Measurements from ENCODE around the gene LIME1.

The LIME1 gene, protein sequence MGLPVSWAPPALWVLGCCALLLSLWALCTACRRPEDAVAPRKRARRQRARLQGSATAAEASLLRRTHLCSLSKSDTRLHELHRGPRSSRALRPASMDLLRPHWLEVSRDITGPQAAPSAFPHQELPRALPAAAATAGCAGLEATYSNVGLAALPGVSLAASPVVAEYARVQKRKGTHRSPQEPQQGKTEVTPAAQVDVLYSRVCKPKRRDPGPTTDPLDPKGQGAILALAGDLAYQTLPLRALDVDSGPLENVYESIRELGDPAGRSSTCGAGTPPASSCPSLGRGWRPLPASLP

DNA sequence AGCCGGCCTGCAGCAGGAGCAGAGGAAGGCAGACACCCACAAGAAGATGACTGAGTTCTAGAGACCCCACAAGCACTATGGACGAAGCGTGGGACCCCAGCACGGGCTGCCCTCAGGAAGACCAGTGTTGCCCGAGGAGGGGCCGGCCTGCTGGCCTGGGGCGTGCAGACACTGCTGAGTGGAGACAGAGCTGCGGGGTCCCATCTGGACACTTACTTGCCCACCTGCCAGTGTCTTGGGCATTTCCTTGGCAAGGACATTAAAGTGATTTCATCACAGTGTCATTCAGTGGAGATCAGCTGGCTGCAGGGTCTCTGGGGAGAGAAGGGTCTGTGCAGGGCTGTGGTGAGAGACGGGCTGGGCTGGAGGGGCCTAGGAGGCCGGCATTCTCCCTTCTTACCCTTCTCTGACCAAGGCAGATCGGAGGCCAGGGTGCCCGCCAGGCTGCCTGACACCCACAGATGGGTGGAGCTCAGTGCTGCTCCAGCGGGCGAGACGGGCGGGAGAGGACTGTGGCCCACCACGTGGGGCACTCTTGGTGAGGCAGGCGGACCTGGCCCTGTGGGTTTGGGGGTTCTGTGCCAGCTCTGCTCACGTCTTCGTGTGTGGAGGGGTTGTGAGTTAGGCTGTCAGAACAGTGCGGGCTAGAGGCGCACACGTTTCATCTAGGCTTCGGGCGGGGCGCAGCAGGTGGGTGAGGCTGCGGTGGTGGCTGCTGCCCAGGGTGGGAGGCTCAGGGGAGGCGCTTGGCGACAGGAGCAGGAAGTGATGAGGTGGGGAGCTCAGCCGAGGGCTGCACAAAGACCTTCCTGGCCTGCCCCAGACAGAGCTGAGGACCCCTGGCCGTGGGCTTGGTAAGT, at the start of gene LIME1:
Gene LIME1, plus strand, starts transcription at position 806 of the 860 bp plus-strand sequence. CDS start 886 bp downstream, outside the sequence.
- DNase-seq (ENCODE audit: low read depth, low spot score) = no peak

DNA sequence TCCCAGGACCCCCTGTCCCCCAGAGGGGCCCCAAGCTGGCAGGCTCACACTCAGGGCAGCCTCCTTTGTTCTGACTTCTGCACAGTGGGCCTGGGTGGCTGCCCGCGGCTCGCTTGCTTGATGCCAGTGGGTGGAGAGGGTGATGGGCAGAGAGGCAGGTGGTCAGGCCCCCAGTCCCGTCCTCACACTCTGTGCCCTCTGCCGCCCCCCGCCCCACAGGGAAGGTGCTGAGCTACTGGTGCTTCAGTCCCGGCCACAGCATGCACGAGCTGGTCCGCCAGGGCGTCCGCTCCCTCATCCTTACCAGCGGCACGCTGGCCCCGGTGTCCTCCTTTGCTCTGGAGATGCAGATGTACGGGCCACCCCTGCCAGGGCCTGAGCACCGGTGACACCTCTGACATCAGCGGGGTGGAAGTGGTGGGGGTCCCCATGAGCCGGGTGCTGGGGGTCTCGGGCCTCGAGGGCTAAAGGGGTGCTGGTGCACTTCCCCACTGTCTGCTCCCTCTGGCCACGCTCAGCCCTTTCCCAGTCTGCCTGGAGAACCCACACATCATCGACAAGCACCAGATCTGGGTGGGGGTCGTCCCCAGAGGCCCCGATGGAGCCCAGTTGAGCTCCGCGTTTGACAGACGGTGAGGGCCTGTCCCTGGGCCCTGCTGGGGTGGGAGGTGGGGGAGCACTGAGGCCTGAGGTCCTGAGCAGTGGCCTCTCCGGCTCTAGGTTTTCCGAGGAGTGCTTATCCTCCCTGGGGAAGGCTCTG, 48.9 kb upstream of the LIME1 start:
- no peak for DNase-seq (ENCODE audit: low read depth, low spot score)

DNA sequence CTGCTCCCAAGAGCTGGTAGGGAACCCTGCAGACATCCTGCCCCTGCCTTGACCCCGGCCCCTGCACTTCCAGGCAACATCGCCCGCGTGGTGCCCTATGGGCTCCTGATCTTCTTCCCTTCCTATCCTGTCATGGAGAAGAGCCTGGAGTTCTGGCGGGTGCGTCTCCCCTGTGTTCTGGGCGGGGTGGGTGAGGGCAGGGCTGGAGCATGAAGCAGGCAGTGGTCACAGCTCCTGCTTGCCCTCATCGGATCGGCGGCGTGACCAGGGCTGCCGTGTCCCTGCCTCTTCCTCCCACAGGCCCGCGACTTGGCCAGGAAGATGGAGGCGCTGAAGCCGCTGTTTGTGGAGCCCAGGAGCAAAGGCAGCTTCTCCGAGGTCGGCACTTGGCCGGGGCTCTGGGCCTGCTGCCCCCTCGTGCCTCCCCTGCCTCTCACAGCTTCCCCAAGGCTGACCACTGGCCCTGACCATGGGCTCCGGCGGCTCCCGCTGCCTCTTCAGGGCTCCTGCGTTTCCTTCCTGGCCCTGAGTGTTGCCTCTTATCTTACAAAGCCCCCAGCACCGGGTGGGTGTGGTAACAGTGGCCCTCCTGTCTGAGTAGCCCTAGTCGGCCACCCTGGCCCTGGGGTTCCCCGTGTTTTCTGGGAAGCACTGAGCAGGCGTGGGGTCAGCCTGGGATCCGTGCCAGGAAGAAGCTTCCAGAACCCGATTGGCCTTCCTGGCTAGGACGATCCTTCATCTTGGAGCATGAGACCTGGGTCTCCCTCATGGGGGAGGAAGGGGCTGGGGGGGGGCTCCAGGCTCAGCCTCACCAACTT, 48.0 kb upstream of the LIME1 start:
- no peak for DNase-seq (ENCODE audit: low read depth, low spot score)

DNA sequence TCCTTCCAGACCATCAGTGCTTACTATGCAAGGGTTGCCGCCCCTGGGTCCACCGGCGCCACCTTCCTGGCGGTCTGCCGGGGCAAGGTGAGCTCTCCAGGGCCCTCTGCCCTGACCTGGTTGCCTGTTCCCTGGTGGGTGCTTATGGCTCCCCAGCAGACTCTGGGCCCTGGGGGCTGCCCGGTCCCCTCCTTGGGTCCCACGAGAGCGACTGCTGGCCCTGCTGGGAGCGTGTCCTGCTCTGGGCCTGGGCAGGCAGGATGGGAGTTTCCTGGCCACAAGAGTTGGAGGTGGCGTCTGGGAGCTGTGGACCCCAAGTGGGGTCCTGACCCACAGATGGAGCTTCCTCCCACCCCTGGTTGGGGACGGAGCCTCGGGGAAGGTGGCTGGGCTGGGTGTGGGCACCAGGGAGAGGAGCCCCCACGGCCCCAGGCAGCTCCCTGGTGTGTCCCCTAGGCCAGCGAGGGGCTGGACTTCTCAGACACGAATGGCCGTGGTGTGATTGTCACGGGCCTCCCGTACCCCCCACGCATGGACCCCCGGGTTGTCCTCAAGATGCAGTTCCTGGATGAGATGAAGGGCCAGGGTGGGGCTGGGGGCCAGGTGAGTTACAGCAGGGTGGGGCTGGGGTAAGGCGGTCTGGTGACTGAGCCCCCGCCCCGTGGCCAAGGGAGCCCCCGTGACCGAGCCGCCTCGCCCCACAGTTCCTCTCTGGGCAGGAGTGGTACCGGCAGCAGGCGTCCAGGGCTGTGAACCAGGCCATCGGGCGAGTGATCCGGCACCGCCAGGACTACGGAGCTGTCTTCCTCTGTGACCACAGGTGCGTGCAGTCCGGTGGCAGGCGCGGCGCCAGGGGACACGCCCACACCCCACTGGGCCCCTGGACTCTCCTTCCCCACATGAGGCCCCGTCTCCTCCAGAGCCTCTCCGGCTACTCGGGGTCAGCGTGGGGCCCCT, 47.1 kb upstream of the LIME1 start:
- DNase-seq (ENCODE audit: low read depth, low spot score) = no peak

DNA sequence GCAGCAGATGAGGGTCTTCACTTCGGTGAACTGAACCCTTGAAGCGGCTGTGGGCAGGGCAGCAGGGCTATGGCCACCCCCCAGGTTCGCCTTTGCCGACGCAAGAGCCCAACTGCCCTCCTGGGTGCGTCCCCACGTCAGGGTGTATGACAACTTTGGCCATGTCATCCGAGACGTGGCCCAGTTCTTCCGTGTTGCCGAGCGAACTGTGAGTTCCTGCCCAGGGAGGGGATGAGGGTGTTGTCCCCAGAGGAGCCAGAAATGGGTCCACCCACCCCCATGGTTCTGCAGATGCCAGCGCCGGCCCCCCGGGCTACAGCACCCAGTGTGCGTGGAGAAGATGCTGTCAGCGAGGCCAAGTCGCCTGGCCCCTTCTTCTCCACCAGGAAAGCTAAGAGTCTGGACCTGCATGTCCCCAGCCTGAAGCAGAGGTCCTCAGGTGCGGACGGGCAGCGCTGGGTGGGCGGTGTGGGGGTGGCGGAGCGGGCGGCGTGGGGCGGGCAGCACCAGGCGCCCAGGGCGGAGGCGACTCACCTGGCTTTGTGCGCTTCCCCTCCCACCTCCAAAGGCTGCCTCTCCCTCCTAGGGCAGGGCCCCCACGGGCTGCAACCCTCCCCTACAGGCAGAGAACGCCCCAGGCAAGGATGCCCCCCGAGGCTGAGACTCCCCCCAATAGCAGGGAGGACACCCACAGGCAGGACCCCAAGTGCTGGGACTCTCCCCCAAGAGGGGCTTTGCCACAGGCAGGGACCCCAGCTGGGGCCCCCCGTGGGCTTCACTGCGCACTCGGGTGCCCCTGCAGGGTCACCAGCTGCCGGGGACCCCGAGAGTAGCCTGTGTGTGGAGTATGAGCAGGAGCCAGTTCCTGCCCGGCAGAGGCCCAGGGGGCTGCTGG, 46.2 kb upstream of the LIME1 start:
- DNase-seq (ENCODE audit: low read depth, low spot score) = no peak

DNA sequence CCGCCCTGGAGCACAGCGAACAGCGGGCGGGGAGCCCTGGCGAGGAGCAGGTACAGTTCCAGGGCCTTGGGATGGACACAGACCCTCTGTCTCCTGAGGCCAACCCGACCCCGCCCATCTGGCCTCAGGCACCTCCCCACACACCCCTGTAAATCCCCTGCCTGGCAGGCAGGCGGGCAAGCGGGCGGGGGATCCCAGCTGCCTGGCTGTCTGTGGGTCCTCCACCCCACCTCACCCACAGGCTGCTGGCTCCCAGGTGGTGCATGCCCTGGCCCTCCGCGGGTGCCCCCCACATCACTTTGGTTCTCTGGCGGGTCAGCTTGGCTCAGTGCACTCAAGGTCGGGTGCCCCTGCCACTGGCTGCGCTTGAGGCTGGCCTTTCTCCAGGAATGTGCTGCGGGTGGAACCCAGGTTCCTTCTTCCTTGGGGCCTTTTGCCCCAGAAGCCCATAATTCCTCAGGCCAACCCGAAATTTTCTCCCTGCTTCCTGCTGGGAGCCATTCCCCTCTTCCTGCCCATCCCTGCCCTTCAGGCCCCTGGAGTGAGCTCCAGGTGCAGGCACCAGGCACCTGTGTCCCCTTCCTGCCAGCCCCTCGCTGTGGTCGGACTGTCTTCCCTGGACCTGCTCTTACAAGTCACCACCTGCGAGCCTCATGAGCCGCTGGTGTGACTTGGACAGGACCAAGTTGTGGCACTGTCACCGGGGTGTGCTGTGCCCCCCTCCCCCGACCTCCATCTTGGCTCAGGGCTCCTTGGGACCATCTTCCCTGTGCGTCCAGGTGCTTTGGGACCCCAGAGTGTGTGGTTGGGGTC, 45.4 kb upstream of the LIME1 start:
- no peak for DNase-seq (ENCODE audit: low read depth, low spot score)

DNA sequence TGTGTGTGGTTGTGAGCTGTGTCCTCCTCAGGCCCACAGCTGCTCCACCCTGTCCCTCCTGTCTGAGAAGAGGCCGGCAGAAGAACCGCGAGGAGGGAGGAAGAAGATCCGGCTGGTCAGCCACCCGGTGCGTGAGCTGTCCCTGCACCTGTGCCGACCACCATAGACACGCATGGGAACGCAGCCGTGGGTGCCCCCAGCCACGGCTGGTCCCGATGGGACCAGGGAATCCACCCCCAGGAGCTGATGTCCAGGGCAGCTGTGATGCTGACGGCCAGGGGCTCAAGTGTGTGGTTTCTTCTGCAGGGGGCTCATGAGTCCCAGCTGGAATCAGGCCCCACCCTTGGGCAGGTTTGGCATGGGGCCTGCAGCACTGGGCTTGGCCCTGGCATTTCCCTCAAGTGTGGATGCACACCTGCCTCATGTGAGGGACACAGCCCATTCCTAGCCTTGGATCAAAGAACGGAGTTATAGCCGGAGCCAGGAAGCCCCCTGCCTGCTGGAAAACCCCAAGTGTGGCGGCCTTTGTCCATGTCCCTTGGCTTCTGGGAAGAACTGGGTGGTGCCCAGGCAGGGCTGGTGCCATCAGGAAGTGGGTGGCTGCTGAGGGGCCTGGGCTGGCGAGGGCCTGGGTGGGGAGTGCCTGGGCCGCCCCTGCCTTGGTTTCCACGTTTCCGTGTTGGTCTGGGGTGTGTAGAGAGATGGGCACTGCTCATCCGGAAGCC, 44.6 kb upstream of the LIME1 start:
- DNase-seq (ENCODE audit: low read depth, low spot score) = no peak

DNA sequence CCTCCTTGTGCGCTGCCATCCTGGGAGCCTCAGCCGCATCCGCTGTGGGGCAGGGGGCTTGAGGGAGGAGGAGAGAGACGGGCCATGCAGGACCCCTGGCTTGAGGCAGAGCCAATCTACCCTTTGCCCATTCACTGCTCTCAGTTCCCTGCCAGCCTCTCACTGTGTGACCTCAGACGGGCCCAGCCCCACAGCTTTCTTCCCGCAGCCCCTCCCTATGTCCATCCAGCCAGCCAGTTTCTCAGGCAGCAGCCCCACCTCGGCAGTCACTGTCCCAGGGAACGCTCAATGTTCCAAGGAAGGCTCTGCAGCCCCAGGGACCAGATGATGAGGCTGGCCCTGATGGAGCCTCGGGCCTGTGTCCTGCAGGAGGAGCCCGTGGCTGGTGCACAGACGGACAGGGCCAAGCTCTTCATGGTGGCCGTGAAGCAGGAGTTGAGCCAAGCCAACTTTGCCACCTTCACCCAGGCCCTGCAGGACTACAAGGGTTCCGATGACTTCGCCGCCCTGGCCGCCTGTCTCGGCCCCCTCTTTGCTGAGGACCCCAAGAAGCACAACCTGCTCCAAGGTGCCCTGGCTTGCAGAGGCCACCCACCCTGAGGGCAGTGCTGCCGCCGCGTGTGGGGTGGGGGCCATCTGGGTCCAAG, 43.9 kb upstream of the LIME1 start:
- no peak for DNase-seq (ENCODE audit: low read depth, low spot score)

DNA sequence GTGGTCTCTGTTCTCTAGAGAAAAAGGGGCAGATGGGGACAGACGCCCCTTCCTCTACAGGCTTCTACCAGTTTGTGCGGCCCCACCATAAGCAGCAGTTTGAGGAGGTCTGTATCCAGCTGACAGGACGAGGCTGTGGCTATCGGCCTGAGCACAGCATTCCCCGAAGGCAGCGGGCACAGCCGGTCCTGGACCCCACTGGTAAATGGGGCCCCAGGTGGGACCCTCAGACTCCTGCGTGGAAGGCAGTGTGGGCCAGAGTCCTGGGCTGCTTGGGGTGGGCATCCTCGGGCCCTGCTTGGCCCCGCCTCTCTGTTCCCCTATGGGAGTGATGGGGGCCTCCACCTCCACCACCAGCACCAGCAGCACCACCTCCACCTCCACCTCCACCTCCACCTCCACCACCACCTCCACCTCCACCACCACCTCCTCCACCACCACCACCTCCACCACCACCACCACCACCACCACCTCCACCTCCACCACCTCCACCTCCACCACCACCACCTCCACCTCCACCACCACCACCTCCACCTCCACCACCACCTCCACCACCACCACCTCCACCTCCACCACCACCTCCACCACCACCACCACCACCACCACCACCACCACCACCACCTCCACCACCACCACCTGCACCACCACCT, 43.3 kb upstream of the LIME1 start:
- no peak for DNase-seq (ENCODE audit: low read depth, low spot score)

DNA sequence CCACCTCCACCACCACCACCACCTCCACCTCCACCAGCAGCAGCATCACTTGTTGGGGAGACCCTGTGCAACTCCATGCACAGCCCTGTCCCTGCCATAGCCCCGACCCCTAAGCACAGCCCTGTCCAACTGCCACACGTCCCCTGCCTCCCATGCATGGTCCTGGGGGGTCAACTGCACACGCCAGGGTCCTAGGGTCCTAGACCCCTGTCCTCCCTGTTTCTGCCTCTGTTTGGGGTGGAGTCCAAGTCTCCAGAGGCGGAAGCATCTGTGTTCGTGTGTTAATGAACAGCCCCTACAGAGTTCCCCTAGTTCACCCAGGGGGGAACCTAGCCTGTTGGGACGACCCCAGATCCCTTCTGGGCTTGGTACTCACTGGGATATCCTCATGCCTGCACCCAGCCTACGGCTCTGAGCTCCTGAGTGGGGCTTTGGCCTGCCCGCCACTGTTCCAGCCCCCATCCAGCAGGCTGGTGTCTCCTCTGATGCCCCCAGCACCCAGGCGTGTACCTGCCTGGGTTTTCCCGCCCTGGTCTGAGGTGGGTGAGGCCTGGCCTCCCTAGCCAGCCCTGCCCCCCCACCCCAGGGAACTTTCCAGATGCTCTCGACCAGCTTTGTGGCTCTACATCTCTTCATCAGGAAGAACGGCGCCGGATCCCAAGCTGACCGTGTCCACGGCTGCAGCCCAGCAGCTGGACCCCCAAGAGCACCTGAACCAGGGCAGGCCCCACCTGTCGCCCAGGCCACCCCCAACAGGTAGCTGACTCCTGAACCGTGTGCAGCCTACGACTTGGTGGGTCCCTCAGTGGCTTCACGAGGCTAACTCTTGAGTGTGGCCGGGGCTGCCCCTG, 42.5 kb upstream of the LIME1 start:
- DNase-seq (ENCODE audit: low read depth, low spot score) = no peak

DNA sequence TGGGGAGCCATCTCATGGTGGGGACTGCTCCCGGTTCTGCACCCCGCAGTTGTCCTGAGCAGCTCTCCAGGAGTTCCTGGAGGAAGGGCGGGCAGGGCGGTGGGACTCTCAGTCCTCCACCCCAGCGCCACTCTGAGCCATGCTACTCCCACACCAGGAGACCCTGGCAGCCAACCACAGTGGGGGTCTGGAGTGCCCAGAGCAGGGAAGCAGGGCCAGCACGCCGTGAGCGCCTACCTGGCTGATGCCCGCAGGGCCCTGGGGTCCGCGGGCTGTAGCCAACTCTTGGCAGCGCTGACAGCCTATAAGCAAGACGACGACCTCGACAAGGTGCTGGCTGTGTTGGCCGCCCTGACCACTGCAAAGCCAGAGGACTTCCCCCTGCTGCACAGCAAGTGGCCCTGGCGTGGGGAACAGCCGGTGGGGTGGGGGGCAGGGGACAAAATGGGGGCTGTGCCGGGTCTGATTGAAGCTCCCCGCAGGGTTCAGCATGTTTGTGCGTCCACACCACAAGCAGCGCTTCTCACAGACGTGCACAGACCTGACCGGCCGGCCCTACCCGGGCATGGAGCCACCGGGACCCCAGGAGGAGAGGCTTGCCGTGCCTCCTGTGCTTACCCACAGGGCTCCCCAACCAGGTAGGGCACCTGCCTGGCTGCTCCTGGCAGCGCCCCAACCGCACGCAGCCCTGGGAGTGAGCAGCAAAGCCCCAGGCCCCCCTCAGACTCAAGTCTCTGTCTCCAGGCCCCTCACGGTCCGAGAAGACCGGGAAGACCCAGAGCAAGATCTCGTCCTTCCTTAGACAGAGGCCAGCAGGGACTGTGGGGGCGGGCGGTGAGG, 41.7 kb upstream of the LIME1 start:
- DNase-seq (ENCODE audit: low read depth, low spot score) = no peak

DNA sequence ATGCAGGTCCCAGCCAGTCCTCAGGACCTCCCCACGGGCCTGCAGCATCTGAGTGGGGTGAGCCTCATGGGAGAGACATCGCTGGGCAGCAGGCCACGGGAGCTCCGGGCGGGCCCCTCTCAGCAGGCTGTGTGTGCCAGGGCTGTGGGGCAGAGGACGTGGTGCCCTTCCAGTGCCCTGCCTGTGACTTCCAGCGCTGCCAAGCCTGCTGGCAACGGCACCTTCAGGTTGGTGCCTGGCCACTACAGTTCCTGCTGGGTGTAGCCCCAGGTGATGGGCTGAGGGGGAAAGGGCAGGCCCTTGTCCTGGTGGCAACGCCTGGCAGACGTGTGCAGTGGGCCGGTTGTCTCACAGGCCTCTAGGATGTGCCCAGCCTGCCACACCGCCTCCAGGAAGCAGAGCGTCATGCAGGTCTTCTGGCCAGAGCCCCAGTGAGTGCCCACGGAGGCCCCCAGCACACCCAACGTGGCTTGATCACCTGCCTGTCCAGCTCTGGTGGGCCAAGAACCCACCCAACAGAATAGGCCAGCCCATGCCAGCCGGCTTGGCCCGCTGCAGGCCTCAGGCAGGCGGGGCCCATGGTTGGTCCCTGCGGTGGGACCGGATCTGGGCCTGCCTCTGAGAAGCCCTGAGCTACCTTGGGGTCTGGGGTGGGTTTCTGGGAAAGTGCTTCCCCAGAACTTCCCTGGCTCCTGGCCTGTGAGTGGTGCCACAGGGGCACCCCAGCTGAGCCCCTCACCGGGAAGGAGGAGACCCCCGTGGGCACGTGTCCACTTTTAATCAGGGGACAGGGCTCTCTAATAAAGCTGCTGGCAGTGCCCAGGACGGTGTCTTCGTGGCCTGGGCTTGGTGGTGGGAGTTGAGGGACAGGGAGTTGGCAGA, 40.8 kb upstream of the LIME1 start:
- DNase-seq (ENCODE audit: low read depth, low spot score) = no peak

DNA sequence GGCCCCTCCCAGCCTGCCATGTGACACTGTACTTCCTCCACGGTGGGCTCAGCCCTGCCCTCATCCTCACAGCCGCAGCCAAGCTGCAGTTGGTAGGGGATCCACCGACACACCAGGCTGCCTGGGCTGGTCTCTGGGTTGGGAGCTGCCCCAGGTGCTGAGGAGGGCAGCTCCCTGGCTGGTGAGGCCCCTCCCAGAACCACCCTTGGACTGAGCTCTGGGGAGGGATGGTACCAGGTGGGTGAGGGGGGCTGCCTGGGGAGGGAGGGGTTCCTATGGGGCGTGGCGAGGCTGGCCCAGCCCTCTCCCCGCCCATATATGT, 40.2 kb upstream of the LIME1 start:
- no peak for DNase-seq (ENCODE audit: low read depth, low spot score)

All from iPS DF 19.7 (cell line).